GM12878 (cell line): ENCODE results near the gene TERF2IP. TPM values are rescaled to one million over a fixed set of nuclear protein-coding genes. Genes with fewer than 3 reads are reported as not detected.

Experiments
- CREB1 ChIP-seq: IDR thresholded peaks from 2 replicates; pipeline ENCODE4 v1.6.1; 2012; ENCODE audit warnings: low read depth, mild to moderate bottlenecking, inconsistent platforms
- DPF2 ChIP-seq: fragments of 450-650 bp; IDR thresholded peaks from 2 replicates; pipeline ENCODE4 v1.6.1; 2017; ENCODE audit warnings: mild to moderate bottlenecking
- EGR1 ChIP-seq, 2 experiments: IDR thresholded peaks; 1 replicate in 1 of 2; 2 replicates in 1 of 2; pipeline ENCODE4 v1.6.1; 2011 to 2012; ENCODE audit warnings: low read depth in 2 of 2, low read length in 2 of 2, borderline replicate concordance in 1 of 2, mild to moderate bottlenecking in 1 of 2, moderate library complexity in 1 of 2
- ESRRA ChIP-seq: IDR thresholded peaks from 2 replicates; pipeline ENCODE4 v1.6.1; 2012; ENCODE audit warnings: mild to moderate bottlenecking, low read length, improper control_type of control experiment
- FOXK2 ChIP-seq: fragments of 450-650 bp; IDR thresholded peaks from 2 replicates; pipeline ENCODE4 v1.6.1; 2017; ENCODE audit warnings: mild to moderate bottlenecking, moderate library complexity
- HCFC1 ChIP-seq: fragments of 150-350 bp; IDR thresholded peaks from 2 replicates; pipeline ENCODE4 v1.6.1; 2014; ENCODE audit warnings: low read length
- IKZF2 ChIP-seq, 2 experiments: fragments of 450-650 bp; IDR thresholded peaks; 2 replicates each; pipeline ENCODE4 v1.6.1; 2017; ENCODE audit warnings: mild to moderate bottlenecking in 2 of 2, moderate library complexity in 2 of 2
- JUNB ChIP-seq: IDR thresholded peaks from 2 replicates; pipeline ENCODE4 v1.6.1; 2016; ENCODE audit warnings: antibody characterized with exemption, mild to moderate bottlenecking
- JUND ChIP-seq: IDR thresholded peaks from 2 replicates; pipeline ENCODE4 v1.6.1; 2012; ENCODE audit warnings: low read depth, mild to moderate bottlenecking, low read length, improper control_type of control experiment, moderate library complexity
- KDM1A ChIP-seq: fragments of 200-600 bp; sonication (generic); IDR thresholded peaks from 2 replicates; pipeline ENCODE4 v1.6.1; 2016; ENCODE audit warnings: borderline replicate concordance
- MEF2A ChIP-seq: IDR thresholded peaks from 2 replicates; pipeline ENCODE4 v1.6.1; 2011; ENCODE audit warnings: low read depth, mild to moderate bottlenecking, low read length, moderate library complexity; ENCODE audit not compliant: insufficient read depth
- MYB ChIP-seq: fragments of 150-350 bp; IDR thresholded peaks from 2 replicates; pipeline ENCODE4 v1.6.1; 2014; ENCODE audit warnings: mild to moderate bottlenecking, low read depth, low read length, borderline replicate concordance
- NFYB ChIP-seq: IDR thresholded peaks from 2 replicates; pipeline ENCODE4 v1.6.1; 2011; ENCODE audit warnings: low read depth, mild to moderate bottlenecking, low read length, improper control_type of control experiment, moderate library complexity; ENCODE audit not compliant: insufficient read depth
- PBX3 ChIP-seq: IDR thresholded peaks from 2 replicates; pipeline ENCODE4 v1.6.1; 2011; ENCODE audit warnings: mild to moderate bottlenecking, low read depth, low read length, moderate library complexity; ENCODE audit not compliant: insufficient replicate concordance
- SIN3A ChIP-seq: IDR thresholded peaks from 2 replicates; pipeline ENCODE4 v1.6.1; 2012; ENCODE audit warnings: low read depth, low read length, improper control_type of control experiment
- SMAD5 ChIP-seq: IDR thresholded peaks from 2 replicates; pipeline ENCODE4 v1.6.1; 2016; ENCODE audit warnings: antibody characterized with exemption, low read depth
- SRF ChIP-seq, 2 experiments: IDR thresholded peaks; 2 replicates each; pipeline ENCODE4 v1.6.1; 2011; ENCODE audit warnings: low read depth in 2 of 2, low read length in 2 of 2, mild to moderate bottlenecking in 1 of 2, moderate library complexity in 1 of 2
- USF2 ChIP-seq: IDR thresholded peaks from 2 replicates; pipeline ENCODE4 v1.6.1; 2011; ENCODE audit warnings: low read depth, low read length, improper control_type of control experiment, borderline replicate concordance
- YY1 ChIP-seq: IDR thresholded peaks from 2 replicates; pipeline ENCODE4 v1.6.1; 2011; ENCODE audit warnings: low read depth, mild to moderate bottlenecking, low read length
- ZBTB4 ChIP-seq: fragments of 450-650 bp; formaldehyde crosslinking; IDR thresholded peaks from 2 replicates; pipeline ENCODE4 v1.4.0; 2022; ENCODE audit warnings: mild to moderate bottlenecking, moderate library complexity
- polyA plus RNA-seq, 11 experiments: library from polyadenylated mRNA; depleted of rRNA in 4 of 11; unstranded in 6 of 11; stranded (reverse) in 5 of 11; fragments of >200 nt; fragmentation: Nextera tagmentation in 4 of 11; fragmentation: Illumina TruSeq in 1 of 11; extraction: Ambion mirVana in 4 of 11; extraction: Trizol in 1 of 11; gene quantifications; 1 replicate in 1 of 11; 2 replicates in 10 of 11; pipeline versions ENCODE4 v1.2.1 to v1.2.3, GENCODE V29; 2011 to 2016; ENCODE audit warnings: inconsistent platforms in 2 of 11, missing spikeins in 2 of 11, low read depth in 1 of 11
- total RNA-seq, 4 experiments: library from RNA; depleted of rRNA in 3 of 4; stranded (reverse); fragments of >200 nt in 3 of 4; fragmentation: Illumina TruSeq in 1 of 4; extraction: Trizol in 1 of 4; gene quantifications; 2 replicates each; pipeline versions ENCODE4 v1.2.1 to v1.2.3, GENCODE V29; 2013 to 2021

The TERF2IP gene
- total and polyA plus RNA-seq, 10 of the 15 experiments (the other 5 are each of a cell fraction or from before 2014, with no cell fraction given) = 19.6 to 93.1 (median 54.4) TPM

GRCh38 chr16:75622761-75623605 is 24.6 kb upstream of the TERF2IP start, which contains the start of gene ADAT1 (continued):
- TF ChIP-seq YY1 (peak; percentile 47; the same call in 1 of the 2 replicates), MEF2A (no peak), SIN3A (peak; percentile 91), SRF (IDR thresholded peaks at IDR 0.05; ENCODE audit: low read depth in 2 of 2, low read length in 2 of 2) (no peak), USF2 (no peak), ZBTB4 (CRISPR knock-in tag) (no peak), MYB (no peak), HCFC1 (peak; percentile 95), JUNB (no peak), NFYB (no peak), EGR1 (IDR thresholded peaks at IDR 0.05; ENCODE audit: borderline replicate concordance in 1 of 2, low read depth in 2 of 2, low read length in 2 of 2) (peak in 1 of 2 experiments; percentile 70; a peak in 1 of 3 replicates), CREB1 (peak; percentile 96), DPF2 (0 out of 2 replicates have a peak, but pooled peaks have one; percentile 36), IKZF2 (IDR thresholded peaks at IDR 0.05) (no peak), FOXK2 (no peak), ESRRA (no peak), PBX3 (no peak), KDM1A (no peak), SMAD5 (peak; percentile 93), JUND (no peak)
